K562 (cell line): Measurements from ENCODE around the gene WWOX. TPM values are rescaled to one million over a fixed set of nuclear protein-coding genes. Genes with fewer than 3 reads are reported as not detected.

ENCODE experiments used
- ATAC-seq: fragments of 200-7000 bp; cut with Tn5 transposase; 3 replicates; pipeline ENCODE4 v1.9.1; 2020; ENCODE audit warnings: moderate library complexity
- BruUV-seq: library from RNA; stranded (reverse); fragments of 400-500 nt; replicated peaks from 2 replicates; lab custom pipeline; 2021; lab: Mats Ljungman, UMichigan
- CTCF ChIA-PET: fragments of 300-600 bp; formaldehyde crosslinking; extraction: SDS; loops from one replicate; lab custom pipeline; 2021; ENCODE audit warnings: low intra/inter-chr PET ratio; lab: Yijun Ruan, JAX
- POLR2A ChIA-PET: fragments of 300-600, 350-650 bp; sonication (Branson Sonifier 250); formaldehyde crosslinking; extraction: SDS; loops from one replicate; lab custom pipeline; 2021; ENCODE audit warnings: antibody characterized with exemption, inconsistent platforms; lab: Yijun Ruan, JAX
- DNase-seq, 4 experiments: peaks; one replicate each; pipeline versions ENCODE4 v3.0.0 to v3.0.0-alpha.2; 2011 to 2018; ENCODE audit warnings: low spot score in 3 of 4, mixed read lengths in 3 of 4; ENCODE audit errors: extremely low read depth in 1 of 4
- FAIRE-seq: peaks from 2 replicates; lab custom pipeline; 2011; peaks lifted over from hg19 to GRCh38; lab: Jason Lieb, UNC
- H2AFZ ChIP-seq: 2 replicates; pipeline ENCODE4 v1.6.0; 2011; ENCODE audit warnings: low read depth, low read length, control low read depth, inconsistent platforms
- H3K27ac ChIP-seq: fragments of 200-600 bp; 3 replicates; pipeline ENCODE4 v1.8.0; 2011; ENCODE audit warnings: low read depth, mild to moderate bottlenecking, control low read depth, inconsistent platforms, low read length, moderate library complexity, mixed read lengths; ENCODE audit errors: extremely low read depth
- H3K27me3 ChIP-seq, 2 experiments: fragments of 300-600 bp in 1 of 2; 2 replicates in 1 of 2; 3 replicates in 1 of 2; pipeline versions ENCODE4 v1.6.0 to v1.8.0; 2011; ENCODE audit warnings: inconsistent platforms in 2 of 2, low read length in 2 of 2, mild to moderate bottlenecking in 1 of 2, mixed read lengths in 1 of 2, moderate library complexity in 1 of 2; ENCODE audit not compliant: control insufficient read depth in 2 of 2, insufficient read depth in 2 of 2
- H3K36me3 ChIP-seq: fragments of 300-600 bp; 3 replicates; pipeline ENCODE4 v1.8.0; 2011; ENCODE audit warnings: mild to moderate bottlenecking, low read length, inconsistent platforms; ENCODE audit not compliant: control insufficient read depth, insufficient read depth
- H3K4me1 ChIP-seq, 2 experiments: fragments of 200-600 bp in 1 of 2; replicated peaks in 1 of 2; 2 replicates in 1 of 2; 3 replicates in 1 of 2; pipeline versions ENCODE4 v1.5.1 to v1.8.0; 2011; ENCODE audit warnings: inconsistent platforms in 2 of 2, low read length in 2 of 2, mild to moderate bottlenecking in 1 of 2, mixed read lengths in 1 of 2, moderate library complexity in 1 of 2; ENCODE audit not compliant: control insufficient read depth in 2 of 2, insufficient read depth in 2 of 2
- H3K4me2 ChIP-seq: 2 replicates; pipeline ENCODE4 v1.6.1; 2011; ENCODE audit warnings: low read length, control low read depth, inconsistent platforms, mixed read lengths; ENCODE audit not compliant: insufficient read depth
- H3K4me3 ChIP-seq: fragments of 200-600 bp; sonication (generic), shearing (Covaris generic); 2 replicates; pipeline ENCODE4 v1.5.1; 2016; ENCODE audit warnings: control low read depth, inconsistent platforms
- H3K79me2 ChIP-seq: fragments of 200-600 bp; 3 replicates; pipeline ENCODE4 v1.8.0; 2011; ENCODE audit warnings: low read length, inconsistent platforms; ENCODE audit not compliant: control insufficient read depth, insufficient read depth
- H3K9ac ChIP-seq, 2 experiments: 2 replicates each; pipeline versions ENCODE4 v1.6.0 to v1.6.1; 2011; ENCODE audit warnings: low read depth in 2 of 2, low read length in 2 of 2, control low read depth in 1 of 2, inconsistent platforms in 1 of 2, mild to moderate bottlenecking in 1 of 2, mixed read lengths in 1 of 2; ENCODE audit not compliant: insufficient read depth in 1 of 2
- H3K9me1 ChIP-seq: one replicate; pipeline ENCODE4 v1.6.0; 2011; ENCODE audit warnings: inconsistent platforms, mild to moderate bottlenecking, low read length, moderate library complexity; ENCODE audit not compliant: control insufficient read depth, insufficient read depth
- H3K9me3 ChIP-seq: replicated peaks from 2 replicates; pipeline ENCODE4 v1.5.1; 2011; ENCODE audit warnings: low read depth, low read length, inconsistent platforms; ENCODE audit not compliant: control insufficient read depth, insufficient read depth
- H4K20me1 ChIP-seq: replicated peaks from 2 replicates; pipeline ENCODE4 v1.6.1; 2011; ENCODE audit warnings: low read length, inconsistent platforms, mixed read lengths; ENCODE audit not compliant: control insufficient read depth, insufficient read depth
- CBFA2T2 ChIP-seq: fragments of 450-650 bp; conservative IDR thresholded peaks from 2 replicates; pipeline ENCODE4 v1.6.1; 2017; ENCODE audit warnings: mild to moderate bottlenecking
- ERF ChIP-seq: fragments of 450-650 bp; formaldehyde crosslinking; IDR thresholded peaks from 2 replicates; pipeline ENCODE4 v1.4.0; 2020; ENCODE audit warnings: mild to moderate bottlenecking, mixed read lengths
- GABPA ChIP-seq: fragments of 200-800 bp; sonication (Bioruptor generic); conservative IDR thresholded peaks from 2 replicates; pipeline ENCODE4 v1.6.1; 2016; ENCODE audit warnings: low read depth, missing genetic modification characterization, missing compliant biosample characterization
- HEY1 ChIP-seq: fragments of 250-450 bp; sonication (Bioruptor Pico); IDR thresholded peaks from 2 replicates; pipeline ENCODE4 v1.5.0; 2020; ENCODE audit warnings: mild to moderate bottlenecking, moderate library complexity, borderline replicate concordance
- KDM4B ChIP-seq, 2 experiments: fragments of 450-650 bp in 1 of 2; sonication (generic) in 1 of 2; IDR thresholded peaks; 2 replicates each; pipeline ENCODE4 v1.6.1; 2016 to 2017; ENCODE audit warnings: borderline replicate concordance in 2 of 2, antibody characterized with exemption in 1 of 2, low read depth in 1 of 2, mild to moderate bottlenecking in 1 of 2
- PHB2 ChIP-seq: fragments of 450-650 bp; IDR thresholded peaks from 2 replicates; pipeline ENCODE4 v1.6.1; 2017; ENCODE audit warnings: low read depth
- RBM14 ChIP-seq: fragments of 200-400 bp; formaldehyde crosslinking; IDR thresholded peaks from 2 replicates; pipeline ENCODE4 v1.6.1; 2018; ENCODE audit warnings: low read depth, mild to moderate bottlenecking, low read length, moderate library complexity, borderline replicate concordance; ENCODE audit not compliant: insufficient read depth
- RBM15 ChIP-seq: fragments of 200-400 bp; formaldehyde crosslinking; IDR thresholded peaks from 2 replicates; pipeline ENCODE4 v1.6.1; 2018; ENCODE audit warnings: mild to moderate bottlenecking, low read length, moderate library complexity; ENCODE audit not compliant: insufficient read depth
- SOX6 ChIP-seq: fragments of 450-650 bp; IDR thresholded peaks from 2 replicates; pipeline ENCODE4 v1.6.1; 2014; ENCODE audit warnings: mild to moderate bottlenecking
- TEAD2 ChIP-seq: fragments of 450-650 bp; IDR thresholded peaks from 2 replicates; pipeline ENCODE4 v1.6.1; 2016; ENCODE audit warnings: missing genetic modification characterization, control low read depth, missing compliant biosample characterization
- TFAM ChIP-seq: fragments of 250-450 bp; sonication (Bioruptor Pico); conservative IDR thresholded peaks from 2 replicates; pipeline ENCODE4 v1.5.0; 2021; ENCODE audit warnings: mild to moderate bottlenecking, moderate library complexity
- TGIF2 ChIP-seq: sonication (generic); formaldehyde crosslinking; IDR thresholded peaks from 2 replicates; pipeline ENCODE4 v1.8.1; 2022; ENCODE audit warnings: mild to moderate bottlenecking, missing genetic modification reagents, moderate library complexity
- ZFX ChIP-seq: sonication (generic); formaldehyde crosslinking; IDR thresholded peaks from 2 replicates; pipeline ENCODE4 v1.8.0; 2022; ENCODE audit warnings: mild to moderate bottlenecking, missing genetic modification reagents, moderate library complexity
- ZNF384 ChIP-seq: IDR thresholded peaks from 2 replicates; pipeline ENCODE4 v1.6.1; 2012; ENCODE audit warnings: low read depth, low read length, improper control_type of control experiment
- ZNF41 ChIP-seq: fragments of 250-450 bp; sonication (Bioruptor Pico); conservative IDR thresholded peaks from 2 replicates; pipeline ENCODE4 v1.4.0; 2020; ENCODE audit warnings: mild to moderate bottlenecking
- ZNF695 ChIP-seq: fragments of 450-650 bp; formaldehyde crosslinking; IDR thresholded peaks from 2 replicates; pipeline ENCODE4 v1.4.0; 2020; ENCODE audit warnings: mild to moderate bottlenecking, moderate library complexity
- ZNF79 ChIP-seq: fragments of 250-450 bp; sonication (Bioruptor Pico); IDR thresholded peaks from 2 replicates; pipeline ENCODE4 v1.4.0; 2020; ENCODE audit warnings: low read depth, mild to moderate bottlenecking, moderate library complexity
- ZNF830 ChIP-seq: fragments of 250-450 bp; sonication (Bioruptor Pico); IDR thresholded peaks from 2 replicates; pipeline ENCODE4 v1.5.0; 2021; ENCODE audit warnings: mild to moderate bottlenecking
- WGBS: fragments of 100-300 bp; shearing (Covaris generic); methylation state at CpG from one replicate; pipeline ENCODE4 v1.1.6; 2016; ENCODE audit warnings: low coverage, mixed read lengths; ENCODE audit not compliant: insufficient coverage; ENCODE audit errors: missing lambda C conversion rate; 5-methylcytosine and 5-hydroxymethylcytosine counted together
- in situ Hi-C: fragments of 300-500 bp; cut with MboI; formaldehyde crosslinking; loops from 4 replicates; pipeline ENCODE4 v1.15.0; 2018; ENCODE audit warnings: inconsistent platforms, mixed read lengths
- intact Hi-C: fragments of 100-400 bp; cut with micrococcal nuclease; formaldehyde crosslinking; loops from 2 replicates; pipeline ENCODE4 v1.14.2; 2022
- polyA plus RNA-seq, 8 experiments: library from polyadenylated mRNA; depleted of rRNA in 4 of 8; stranded (reverse) in 5 of 8; unstranded in 3 of 8; fragments of >200 nt; fragmentation: Nextera tagmentation in 2 of 8; fragmentation: Illumina TruSeq in 1 of 8; extraction: Ambion mirVana in 2 of 8; extraction: Trizol in 1 of 8; gene quantifications; 2 replicates each; pipeline versions ENCODE4 v1.2.1 to v1.2.3, GENCODE V29; 2011 to 2014; ENCODE audit warnings: inconsistent platforms in 1 of 8, missing spikeins in 1 of 8
- total RNA-seq, 7 experiments: library from RNA; depleted of rRNA in 6 of 7; stranded (reverse); fragments of >200 nt in 6 of 7; fragmentation: Illumina TruSeq in 2 of 7; extraction: Trizol in 2 of 7; gene quantifications; 2 replicates each; pipeline versions ENCODE4 v1.2.1 to v1.2.3, GENCODE V29; 2011 to 2021; ENCODE audit warnings: low replicate concordance in 1 of 7

WWOX gene
- total and polyA plus RNA-seq, 9 of the 15 experiments (the other 6 are each of a cell fraction or from before 2014, with no cell fraction given): 1.6 to 22.7 (median 8.1) TPM

DNA sequence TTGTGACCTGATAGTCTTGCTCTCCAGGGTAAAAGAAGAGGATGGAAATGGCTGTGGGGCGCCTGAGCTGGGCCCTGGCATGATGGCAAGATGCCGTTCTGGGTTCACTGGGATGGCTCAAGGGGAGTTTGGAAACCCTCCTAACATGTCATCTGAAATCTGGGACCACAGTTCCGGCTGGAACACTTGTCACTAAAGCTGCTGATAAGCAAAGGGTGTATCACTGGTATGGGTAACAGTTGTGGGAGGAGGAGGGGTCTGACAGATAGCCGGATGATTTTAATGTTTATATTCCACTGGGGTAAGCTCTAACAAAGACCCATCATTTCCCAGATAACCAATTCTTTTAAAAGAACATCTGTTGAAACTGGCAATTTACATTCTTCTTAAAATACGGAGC is 390.2 kb downstream of the WWOX start (continued):
- TF ChIP-seq ERF (CRISPR knock-in tag) (no peak), RBM14 (no peak), TFAM (CRISPR knock-in tag) (no peak), PHB2 (no peak), GABPA (tag) (no peak), KDM4B (IDR thresholded peaks at IDR 0.05; ENCODE audit: borderline replicate concordance in 2 of 2, low read depth in 1 of 2) (no peak), ZNF384 (no peak), CBFA2T2 (no peak), ZNF41 (CRISPR knock-in tag) (no peak), SOX6 (no peak)
- TF ChIP-seq, all 486 proteins: peak for 0

GRCh38 chr16:78490431-78490830 is 391.0 kb downstream of the WWOX start:
- Histone ChIP-seq H3K27ac (no peak overlapping the region), H3K27me3 (peaks cover 9 to 18% of the 10 kb centered on the region in 2 experiments; a peak in 4 of 5 replicates), H3K4me2 (no peak overlapping the region), H3K9ac (no peak overlapping the region), H3K9me3 (no peaks in the 10 kb centered on the region), H3K9me1 (no peaks in the 10 kb centered on the region), H3K4me1 (no peaks in the 10 kb centered on the region), H3K4me3 (no peak overlapping the region), H2AFZ (no peak overlapping the region), H3K36me3 (no peaks in the 10 kb centered on the region), H4K20me1 (no peaks in the 10 kb centered on the region), H3K79me2 (no peaks in the 10 kb centered on the region)
- DNase-seq (no peak), FAIRE-seq (no peak), ATAC-seq (no peak)
- ChIA-PET POLR2A (interaction anchor here (0.6 to 0.8 kb wide), 2 partner anchors 12 to 676 kb away, joined by 3 to 4 read pairs; no protein-coding TSS in a partner anchor), CTCF (no interaction called here)
- 3% methylated on average over 11 of the region's 11 CpGs for WGBS
- TF ChIP-seq ZNF79 (CRISPR knock-in tag) (no peak), TGIF2 (CRISPR knock-in tag) (no peak), ZFX (CRISPR knock-in tag) (no peak), HEY1 (CRISPR knock-in tag) (no peak), TEAD2 (tag) (no peak), ZNF695 (CRISPR knock-in tag) (no peak), RBM15 (no peak), ZNF830 (CRISPR knock-in tag) (no peak)
- in situ Hi-C loops: no loop called here
- intact Hi-C loops: no loop called here
- no TSS peak for BruUV-seq
